AG09309 (cell line): ENCODE measurements around the gene HHLA2.

Experiments
- DNase-seq: peaks from one replicate; pipeline ENCODE4 v3.0.0-alpha.2; 2010; ENCODE audit warnings: low read depth
- H3K4me3 ChIP-seq: 2 replicates; pipeline ENCODE4 v1.5.1; 2011; ENCODE audit warnings: mild to moderate bottlenecking, low read depth, low read length, moderate library complexity; ENCODE audit not compliant: control insufficient read depth
- TF ChIP-seq, protein P1 (sequence below): IDR thresholded peaks from 2 replicates; pipeline ENCODE4 v1.5.1; 2011; ENCODE audit warnings: mild to moderate bottlenecking, low read depth, low read length, inconsistent platforms; ENCODE audit not compliant: insufficient read depth, control insufficient read depth; ENCODE audit errors: missing control alignments

HHLA2 gene

DNA sequence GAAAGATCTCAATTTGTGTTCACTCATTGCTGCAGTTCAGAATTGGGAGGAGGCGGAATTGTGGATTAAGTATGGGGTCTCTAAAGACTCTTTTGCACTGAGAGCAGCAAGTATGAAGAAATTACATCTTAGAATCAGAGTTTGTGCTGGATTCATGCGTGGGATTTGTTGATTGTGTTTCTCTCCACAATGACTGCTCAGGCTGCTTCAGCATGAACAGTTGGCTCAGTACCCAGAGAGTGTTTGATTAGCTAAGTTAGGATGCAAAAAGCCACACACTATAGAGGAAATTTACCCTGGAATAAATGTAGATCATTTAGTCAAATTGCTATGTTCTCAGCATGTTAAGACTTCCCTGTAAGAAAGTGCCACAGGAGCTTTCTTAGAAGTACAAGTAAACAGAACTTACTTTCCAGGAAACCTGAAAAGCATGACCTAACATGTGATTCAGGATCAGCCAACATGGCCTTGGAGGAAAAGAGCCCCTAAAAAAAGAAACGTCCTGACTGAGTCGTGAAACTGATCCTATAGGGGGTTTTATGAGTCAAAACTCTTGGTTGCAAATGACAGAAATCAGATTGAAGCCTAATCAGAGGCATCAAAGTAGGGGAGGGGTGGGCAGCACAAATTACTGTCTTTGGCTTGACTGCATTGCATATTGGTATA is 32.6 kb downstream of the HHLA2 start:
- no peak for DNase-seq
- TF ChIP-seq, protein P1, sequence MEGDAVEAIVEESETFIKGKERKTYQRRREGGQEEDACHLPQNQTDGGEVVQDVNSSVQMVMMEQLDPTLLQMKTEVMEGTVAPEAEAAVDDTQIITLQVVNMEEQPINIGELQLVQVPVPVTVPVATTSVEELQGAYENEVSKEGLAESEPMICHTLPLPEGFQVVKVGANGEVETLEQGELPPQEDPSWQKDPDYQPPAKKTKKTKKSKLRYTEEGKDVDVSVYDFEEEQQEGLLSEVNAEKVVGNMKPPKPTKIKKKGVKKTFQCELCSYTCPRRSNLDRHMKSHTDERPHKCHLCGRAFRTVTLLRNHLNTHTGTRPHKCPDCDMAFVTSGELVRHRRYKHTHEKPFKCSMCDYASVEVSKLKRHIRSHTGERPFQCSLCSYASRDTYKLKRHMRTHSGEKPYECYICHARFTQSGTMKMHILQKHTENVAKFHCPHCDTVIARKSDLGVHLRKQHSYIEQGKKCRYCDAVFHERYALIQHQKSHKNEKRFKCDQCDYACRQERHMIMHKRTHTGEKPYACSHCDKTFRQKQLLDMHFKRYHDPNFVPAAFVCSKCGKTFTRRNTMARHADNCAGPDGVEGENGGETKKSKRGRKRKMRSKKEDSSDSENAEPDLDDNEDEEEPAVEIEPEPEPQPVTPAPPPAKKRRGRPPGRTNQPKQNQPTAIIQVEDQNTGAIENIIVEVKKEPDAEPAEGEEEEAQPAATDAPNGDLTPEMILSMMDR = no peak
- H3K4me3 ChIP-seq = no peak overlapping the region

GRCh38 chr3:108329508-108329907 is 33.2 kb downstream of the HHLA2 start:
- no peak for DNase-seq
- H3K4me3 ChIP-seq = no peak overlapping the region
- TF ChIP-seq, protein P1 = no peak

GRCh38 chr3:108329947-108330346 is 33.6 kb downstream of the HHLA2 start:
- DNase-seq = no peak

DNA sequence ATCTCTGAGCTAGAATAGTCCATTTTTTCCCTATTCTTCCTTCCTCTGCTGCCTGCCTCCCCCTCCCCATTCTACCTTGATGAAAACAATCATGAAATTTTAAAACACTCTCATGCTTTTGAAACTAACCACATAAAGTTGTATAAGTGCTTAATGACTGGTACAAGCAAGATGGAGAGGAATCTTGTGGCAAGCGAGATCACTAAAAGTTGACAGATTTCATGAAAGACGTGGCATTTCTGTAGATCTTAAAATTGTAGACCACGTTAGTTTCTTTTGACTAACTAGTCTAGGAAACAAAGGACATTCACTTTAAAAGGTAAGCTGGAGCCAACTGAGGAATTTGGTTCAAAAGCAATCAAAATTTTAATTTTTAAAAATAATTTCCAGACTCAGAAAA is 35.4 kb downstream of the HHLA2 start:
- DNase-seq = no peak
- TF ChIP-seq, protein P1 = no peak
- H3K4me3 ChIP-seq = no peak overlapping the region

More at GRCh38 chr3:108329947-108330346, 33.6 kb downstream of the HHLA2 start:
- TF ChIP-seq, protein P1 = no peak
- no peak overlapping the region for H3K4me3 ChIP-seq

DNA sequence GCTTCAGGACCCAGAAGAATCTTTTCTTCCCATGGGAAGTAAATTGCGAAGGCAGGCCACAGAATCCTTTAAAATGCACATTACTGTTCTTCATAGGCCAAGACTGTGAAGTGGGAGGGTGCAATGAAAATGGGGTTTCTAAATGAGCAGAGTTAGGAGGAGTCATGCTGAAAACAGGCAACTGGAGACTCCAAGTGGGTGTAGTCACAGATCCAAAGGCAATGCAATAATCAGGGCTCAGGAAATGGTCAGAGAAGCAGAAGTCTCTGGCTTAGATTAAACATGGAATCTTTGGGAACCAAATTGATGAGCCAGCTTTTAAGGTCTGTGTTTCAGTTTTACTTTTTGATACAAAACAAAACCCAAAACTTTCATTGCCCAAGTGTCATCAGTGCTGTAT is 37.6 kb downstream of the HHLA2 start:
- DNase-seq = peak; percentile 7
- H3K4me3 ChIP-seq = no peak overlapping the region
- TF ChIP-seq, protein P1 = no peak

DNA sequence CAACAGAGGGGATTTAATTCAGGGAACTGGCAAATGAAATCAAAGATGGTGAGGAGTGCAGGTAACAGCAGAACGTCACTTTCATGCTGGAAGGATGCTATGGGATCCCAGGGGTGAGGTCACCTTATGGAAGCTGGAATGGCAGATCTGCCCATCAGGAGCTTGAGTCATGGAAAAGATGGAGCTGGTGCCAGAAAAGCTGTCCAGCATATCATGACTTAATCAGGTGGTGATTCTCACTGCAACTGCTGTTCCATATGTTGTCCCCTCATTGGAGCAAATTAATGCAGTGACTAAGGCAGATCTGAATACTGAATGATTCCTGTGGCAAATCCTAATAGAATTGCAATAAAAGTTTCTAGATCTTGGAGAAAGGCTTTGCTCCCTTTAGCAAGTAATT is 38.4 kb downstream of the HHLA2 start:
- no peak overlapping the region for H3K4me3 ChIP-seq
- TF ChIP-seq, protein P1 = no peak
- no peak for DNase-seq
